Hepatocyte (in vitro differentiated cells): ENCODE measurements around the gene UPF1.

Experiments
- CTCF ChIP-seq: fragments of 200-600 bp; sonication (generic); IDR thresholded peaks from 2 replicates; pipeline ENCODE4 v1.5.1; 2016; ENCODE audit warnings: antibody characterized with exemption, mild to moderate bottlenecking; ENCODE audit not compliant: poor library complexity
- EZH2 ChIP-seq: fragments of 200-600 bp; sonication (generic); IDR thresholded peaks from 2 replicates; pipeline ENCODE4 v1.6.1; 2016; ENCODE audit warnings: antibody characterized with exemption, mild to moderate bottlenecking, borderline replicate concordance
- EZH2phosphoT487 ChIP-seq: fragments of 200-600 bp; sonication (generic); IDR thresholded peaks from one replicate; pipeline ENCODE4 v1.6.1; 2018; ENCODE audit warnings: antibody characterized with exemption, mild to moderate bottlenecking, low read depth, moderate library complexity; ENCODE audit not compliant: unreplicated experiment, severe bottlenecking

DNA sequence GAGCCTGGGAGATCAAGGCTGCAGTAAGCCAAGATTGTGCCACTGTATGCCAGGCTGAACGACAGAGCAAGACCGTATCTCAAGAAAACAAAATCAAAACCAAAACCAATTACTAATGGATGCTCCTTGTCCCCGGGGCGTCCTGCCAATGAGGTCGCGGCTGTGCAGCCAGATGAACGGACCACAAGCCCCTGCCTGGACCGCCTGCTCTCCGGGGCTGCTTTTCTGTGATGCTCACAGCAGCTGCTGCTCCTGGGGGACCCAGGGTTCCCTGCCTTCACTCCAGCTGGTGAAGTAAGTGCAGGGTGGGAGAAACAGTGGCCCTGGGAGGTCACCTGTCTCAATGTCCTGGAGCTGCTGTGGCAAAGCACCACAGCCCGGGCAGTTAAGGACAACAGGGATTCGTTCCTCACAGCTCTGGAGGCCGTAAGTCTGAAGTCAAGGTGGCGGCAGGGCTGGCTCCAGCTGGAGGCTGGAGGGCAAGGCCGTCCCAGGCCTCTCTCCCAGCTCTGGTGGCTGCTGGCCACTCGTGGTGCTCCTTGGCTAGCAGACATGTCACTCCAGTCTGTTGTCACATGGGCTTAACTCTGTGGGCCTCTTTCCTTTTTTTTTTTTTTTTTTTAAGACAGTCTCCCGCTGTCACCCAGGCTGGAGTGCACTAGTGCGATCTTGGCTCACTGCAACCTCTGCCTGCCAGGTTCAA, 77.3 kb downstream of the UPF1 start:
- TF ChIP-seq CTCF, result no peak
- no peak for TF ChIP-seq EZH2phosphoT487
- no peak for TF ChIP-seq EZH2
